GM12878 (cell line): Measurements from ENCODE around the gene CAMTA1. TPM values are rescaled to one million over a fixed set of nuclear protein-coding genes. Genes with fewer than 3 reads are reported as not detected.

Experiments used
- ATAC-seq: fragments of 200-7000 bp; cut with Tn5 transposase; 3 replicates; pipeline ENCODE4 v1.9.1; 2020; ENCODE audit warnings: mild to moderate bottlenecking, moderate library complexity
- BruUV-seq: library from RNA; stranded (reverse); fragments of 400-500 nt; replicated peaks from 2 replicates; lab custom pipeline; 2021; lab: Mats Ljungman, UMichigan
- CTCF ChIA-PET: fragments of 300-600 bp; sonication (Branson Sonifier 250); formaldehyde crosslinking; extraction: SDS; loops from one replicate; lab custom pipeline; 2021; ENCODE audit warnings: inconsistent platforms; lab: Yijun Ruan, JAX
- POLR2A ChIA-PET: fragments of 350-600 bp; formaldehyde crosslinking; extraction: SDS; loops from one replicate; lab custom pipeline; 2021; ENCODE audit warnings: inconsistent platforms; lab: Charles Lee
- RAD21 ChIA-PET: fragments of 300-600 bp; sonication (Branson Sonifier 250); formaldehyde crosslinking; loops from one replicate; lab custom pipeline; 2023; ENCODE audit warnings: antibody characterized with exemption; ENCODE audit not compliant: unreplicated experiment; lab: Charles Lee
- SMC1A ChIA-PET: fragments of 300-600 bp; sonication (Branson Sonifier 250); formaldehyde crosslinking; loops from one replicate; lab custom pipeline; 2023; ENCODE audit not compliant: unreplicated experiment, uncharacterized antibody; lab: Charles Lee
- DNase-seq: peaks from one replicate; pipeline ENCODE4 v3.0.0-alpha.2; 2011; ENCODE audit warnings: low read depth, low spot score
- FAIRE-seq: peaks from 3 replicates; lab custom pipeline; 2011; peaks lifted over from hg19 to GRCh38; lab: Jason Lieb, UNC
- H2AFZ ChIP-seq: 2 replicates; pipeline ENCODE4 v1.6.0; 2011; ENCODE audit warnings: low read depth, low read length, control low read depth; ENCODE audit not compliant: control insufficient read depth
- H3K27ac ChIP-seq: 2 replicates; pipeline ENCODE4 v1.5.1; 2011; ENCODE audit warnings: control low read depth; ENCODE audit not compliant: control insufficient read depth, insufficient read depth
- H3K27me3 ChIP-seq, 2 experiments: replicated peaks in 1 of 2; 2 replicates each; pipeline versions ENCODE4 v1.6.0 to v1.6.1; 2011; ENCODE audit warnings: low read length in 1 of 2; ENCODE audit not compliant: control insufficient read depth in 2 of 2, insufficient read depth in 2 of 2
- H3K36me3 ChIP-seq, 2 experiments: 2 replicates each; pipeline ENCODE4 v1.5.1; 2011; ENCODE audit warnings: low read length in 1 of 2; ENCODE audit not compliant: control insufficient read depth in 2 of 2, insufficient read depth in 2 of 2
- H3K4me1 ChIP-seq: 2 replicates; pipeline ENCODE4 v1.6.1; 2011; ENCODE audit warnings: mild to moderate bottlenecking, low read length, moderate library complexity, mixed read lengths; ENCODE audit not compliant: control insufficient read depth, insufficient read depth
- H3K4me2 ChIP-seq: 2 replicates; pipeline ENCODE4 v1.6.0; 2011; ENCODE audit warnings: control low read depth; ENCODE audit not compliant: control insufficient read depth, insufficient read depth
- H3K4me3 ChIP-seq: fragments of 200-600 bp; sonication (generic); 2 replicates; pipeline ENCODE4 v1.5.1; 2016
- H3K79me2 ChIP-seq: 2 replicates; pipeline ENCODE4 v1.6.0; 2011; ENCODE audit warnings: low read length; ENCODE audit not compliant: control insufficient read depth, insufficient read depth
- H3K9ac ChIP-seq: 2 replicates; pipeline ENCODE4 v1.8.0; 2011; ENCODE audit warnings: low read length, control low read depth, mixed read lengths; ENCODE audit not compliant: control insufficient read depth, insufficient read depth
- H3K9me3 ChIP-seq: replicated peaks from 3 replicates; pipeline ENCODE4 v1.5.1; 2011; ENCODE audit warnings: mild to moderate bottlenecking, low read length; ENCODE audit not compliant: control insufficient read depth, insufficient read depth
- H4K20me1 ChIP-seq: 2 replicates; pipeline ENCODE4 v1.6.0; 2011; ENCODE audit not compliant: control insufficient read depth, insufficient read depth
- CBX5 ChIP-seq: sonication (generic); IDR thresholded peaks from 2 replicates; pipeline ENCODE4 v1.6.1; 2016; ENCODE audit warnings: low read depth, moderate library complexity, mild to moderate bottlenecking, inconsistent platforms
- CEBPZ ChIP-seq: fragments of 150-350 bp; IDR thresholded peaks from 2 replicates; pipeline ENCODE4 v1.6.1; 2016; ENCODE audit warnings: low read depth, low read length
- CHD1 ChIP-seq: IDR thresholded peaks from 2 replicates; pipeline ENCODE4 v1.6.1; 2012; ENCODE audit warnings: low read depth, low read length, improper control_type of control experiment
- EGR1 ChIP-seq, 2 experiments: IDR thresholded peaks; 1 replicate in 1 of 2; 2 replicates in 1 of 2; pipeline ENCODE4 v1.6.1; 2011 to 2012; ENCODE audit warnings: low read depth in 2 of 2, low read length in 2 of 2, borderline replicate concordance in 1 of 2, mild to moderate bottlenecking in 1 of 2, moderate library complexity in 1 of 2
- EP300 ChIP-seq, 2 experiments: fragments of 150-350 bp in 1 of 2; IDR thresholded peaks; 2 replicates each; pipeline ENCODE4 v1.6.1; 2011 to 2012; ENCODE audit warnings: low read depth in 2 of 2, low read length in 2 of 2, borderline replicate concordance in 1 of 2, improper control_type of control experiment in 1 of 2, inconsistent platforms in 1 of 2; ENCODE audit not compliant: control insufficient read depth in 1 of 2
- FOXK2 ChIP-seq: fragments of 450-650 bp; IDR thresholded peaks from 2 replicates; pipeline ENCODE4 v1.6.1; 2017; ENCODE audit warnings: mild to moderate bottlenecking, moderate library complexity
- GATAD2B ChIP-seq: fragments of 450-650 bp; conservative IDR thresholded peaks from 2 replicates; pipeline ENCODE4 v1.6.1; 2017; ENCODE audit warnings: low read depth, mild to moderate bottlenecking, moderate library complexity
- HDGF ChIP-seq: fragments of 450-650 bp; IDR thresholded peaks from 2 replicates; pipeline ENCODE4 v1.6.1; 2016; ENCODE audit warnings: antibody characterized with exemption
- KAT2A ChIP-seq: conservative IDR thresholded peaks from 2 replicates; pipeline ENCODE4 v1.6.1; 2011; ENCODE audit warnings: low read depth, low read length; ENCODE audit not compliant: control insufficient read depth
- MTA2 ChIP-seq: fragments of 450-650 bp; IDR thresholded peaks from 2 replicates; pipeline ENCODE4 v1.6.1; 2016; ENCODE audit warnings: low read depth, mild to moderate bottlenecking, moderate library complexity
- NKRF ChIP-seq: fragments of 450-650 bp; conservative IDR thresholded peaks from 2 replicates; pipeline ENCODE4 v1.6.1; 2017; ENCODE audit warnings: mild to moderate bottlenecking, moderate library complexity
- RAD21 ChIP-seq: IDR thresholded peaks from 2 replicates; pipeline ENCODE4 v1.6.1; 2011; ENCODE audit warnings: mild to moderate bottlenecking, low read depth, low read length, moderate library complexity; ENCODE audit not compliant: insufficient read depth
- REST ChIP-seq: IDR thresholded peaks from 2 replicates; pipeline ENCODE4 v1.6.1; 2012; ENCODE audit warnings: mild to moderate bottlenecking, low read depth, low read length
- TCF3 ChIP-seq: IDR thresholded peaks from 2 replicates; pipeline ENCODE4 v1.6.1; 2012; ENCODE audit warnings: low read depth, mild to moderate bottlenecking, low read length, borderline replicate concordance; ENCODE audit not compliant: insufficient read depth
- ZNF384 ChIP-seq: IDR thresholded peaks from 2 replicates; pipeline ENCODE4 v1.6.1; 2012; ENCODE audit warnings: low read depth, mild to moderate bottlenecking, low read length, improper control_type of control experiment, borderline replicate concordance
- WGBS: methylation state at CpG from one replicate; pipeline ENCODE4 v1.1.6; 2016; ENCODE audit warnings: low lambda C conversion rate; ENCODE audit not compliant: insufficient replicate concordance, insufficient coverage; ENCODE audit errors: missing lambda C conversion rate; 5-methylcytosine and 5-hydroxymethylcytosine counted together
- in situ Hi-C: fragments of 300-500 bp; cut with MboI; formaldehyde crosslinking; loops from 9 replicates; pipeline ENCODE4 v1.14.3; 2018; ENCODE audit warnings: mixed read lengths
- intact Hi-C: fragments of 100-400 bp; cut with micrococcal nuclease; formaldehyde crosslinking; loops from one replicate; pipeline ENCODE4 v1.14.2; 2022; ENCODE audit not compliant: unreplicated experiment
- polyA plus RNA-seq, 11 experiments: library from polyadenylated mRNA; depleted of rRNA in 4 of 11; unstranded in 6 of 11; stranded (reverse) in 5 of 11; fragments of >200 nt; fragmentation: Nextera tagmentation in 4 of 11; fragmentation: Illumina TruSeq in 1 of 11; extraction: Ambion mirVana in 4 of 11; extraction: Trizol in 1 of 11; gene quantifications; 1 replicate in 1 of 11; 2 replicates in 10 of 11; pipeline versions ENCODE4 v1.2.1 to v1.2.3, GENCODE V29; 2011 to 2016; ENCODE audit warnings: inconsistent platforms in 2 of 11, missing spikeins in 2 of 11, low read depth in 1 of 11
- total RNA-seq, 4 experiments: library from RNA; depleted of rRNA in 3 of 4; stranded (reverse); fragments of >200 nt in 3 of 4; fragmentation: Illumina TruSeq in 1 of 4; extraction: Trizol in 1 of 4; gene quantifications; 2 replicates each; pipeline versions ENCODE4 v1.2.1 to v1.2.3, GENCODE V29; 2013 to 2021

The CAMTA1 gene
- total and polyA plus RNA-seq, 10 of the 15 experiments (the other 5 are each of a cell fraction or from before 2014, with no cell fraction given), result 37.7 to 148 (median 76.4) TPM

GRCh38 chr1:7199077-7199779 lies 414.0 kb downstream of the CAMTA1 start:
- SMC1A ChIA-PET, result no interaction called here
- no peaks in the 10 kb centered on the region for H3K36me3 ChIP-seq
- H3K27ac ChIP-seq, result no peak overlapping the region
- no peak overlapping the region for H3K4me2 ChIP-seq
- RAD21 ChIA-PET, result no interaction called here
- FAIRE-seq (no peak), DNase-seq (no peak), ATAC-seq (no peak)
- in situ Hi-C loops (no loop called here), intact Hi-C loops (no loop called here)
- H3K9ac ChIP-seq, result no peak overlapping the region
- no peak overlapping the region for H3K4me3 ChIP-seq
- H4K20me1 ChIP-seq, result no peaks in the 10 kb centered on the region
- WGBS, result 41% methylated on average over 26 of the region's 27 CpGs
- H3K27me3 ChIP-seq, result no peaks in the 10 kb centered on the region
- no peak overlapping the region for H2AFZ ChIP-seq
- no TSS peak for BruUV-seq
- no peaks in the 10 kb centered on the region for H3K9me3 ChIP-seq
- no peaks in the 10 kb centered on the region for H3K4me1 ChIP-seq
- POLR2A ChIA-PET, result interaction anchor here (0.6 kb wide), 1 partner anchor 463 kb away, joined by 6 read pairs; no protein-coding TSS in a partner anchor
- CTCF ChIA-PET, result no interaction called here
- no peaks in the 10 kb centered on the region for H3K79me2 ChIP-seq
- TF ChIP-seq RAD21 (no peak), KAT2A (no peak), NKRF (no peak), CBX5 (no peak), GATAD2B (no peak), REST (no peak), FOXK2 (no peak), EGR1 (IDR thresholded peaks at IDR 0.05; ENCODE audit: borderline replicate concordance in 1 of 2, low read depth in 2 of 2, low read length in 2 of 2) (no peak), MTA2 (no peak), CEBPZ (no peak), EP300 (IDR thresholded peaks at IDR 0.05; ENCODE audit: borderline replicate concordance in 1 of 2, control insufficient read depth in 1 of 2, low read depth in 2 of 2, low read length in 2 of 2) (no peak), CHD1 (no peak), ZNF384 (no peak), HDGF (no peak), TCF3 (no peak)
